Inflammatory macrophage treated with lipopolysaccharide for 4 hours (primary cell): Measurements from ENCODE around the gene HELZ.
"Not testable (repeated sequence)": the region's sequence is repeated elsewhere in the genome, so short reads cannot be mapped to it uniquely, and the experiment has no call there.

Experiments
- DNase-seq: peaks from one replicate; pipeline ENCODE4 v3.0.0-alpha.2; 2020

Gene HELZ

GRCh38 chr17:67262435-67263117 is 17.6 kb upstream of the HELZ start:
- peak; percentile 31 for DNase-seq

GRCh38 chr17:67260170-67260987 is 15.4 kb upstream of the HELZ start:
- DNase-seq = peak; percentile 82

- DNase-seq = peak; percentile 68
Observed at GRCh38 chr17:67258821-67259468, 13.9 kb upstream of the HELZ start.

DNA sequence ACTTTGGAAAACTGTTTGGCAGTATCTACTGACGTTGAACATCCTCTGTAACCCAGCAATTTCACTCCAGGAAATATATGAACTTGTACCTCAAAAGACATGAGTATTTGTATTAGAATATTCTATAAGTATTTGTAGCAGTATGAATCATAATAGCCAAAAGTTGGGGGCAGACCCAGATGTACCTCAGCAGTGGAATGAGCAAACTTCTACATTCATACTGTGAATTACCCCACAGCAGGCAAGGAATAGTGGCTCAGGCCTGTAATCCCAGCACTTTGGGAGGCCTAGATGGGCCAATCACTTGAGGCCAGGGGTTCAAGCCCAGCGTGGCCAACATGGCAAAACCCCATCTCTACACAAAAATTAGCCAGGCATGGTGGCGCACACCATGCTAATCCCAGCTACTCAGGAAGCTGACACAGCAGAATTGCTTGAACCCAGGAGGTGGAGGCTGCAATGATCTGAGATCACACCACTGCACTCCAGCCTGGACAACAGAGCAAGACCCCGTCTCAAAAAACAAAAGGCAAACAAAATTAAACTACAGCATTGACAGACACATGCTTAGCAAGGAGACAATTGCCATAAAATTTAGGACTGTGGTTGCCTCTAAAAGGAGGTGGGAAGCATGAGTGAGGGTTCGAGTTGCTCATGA is 11.2 kb upstream of the HELZ start:
- DNase-seq = no peak

GRCh38 chr17:67253384-67253783 is 8.4 kb upstream of the HELZ start:
- DNase-seq = no peak

GRCh38 chr17:67251586-67251985 is 6.6 kb upstream of the HELZ start:
- not testable (repeated sequence) for DNase-seq

GRCh38 chr17:67248291-67248690 is 3.3 kb upstream of the HELZ start:
- DNase-seq = no peak

GRCh38 chr17:67247416-67247900 is 2.5 kb upstream of the HELZ start:
- no peak for DNase-seq

- DNase-seq = no peak
Observed at GRCh38 chr17:67246653-67247415, 1.8 kb upstream of the HELZ start.

GRCh38 chr17:67246403-67246652 is 1.3 kb upstream of the HELZ start:
- DNase-seq = no peak

DNA sequence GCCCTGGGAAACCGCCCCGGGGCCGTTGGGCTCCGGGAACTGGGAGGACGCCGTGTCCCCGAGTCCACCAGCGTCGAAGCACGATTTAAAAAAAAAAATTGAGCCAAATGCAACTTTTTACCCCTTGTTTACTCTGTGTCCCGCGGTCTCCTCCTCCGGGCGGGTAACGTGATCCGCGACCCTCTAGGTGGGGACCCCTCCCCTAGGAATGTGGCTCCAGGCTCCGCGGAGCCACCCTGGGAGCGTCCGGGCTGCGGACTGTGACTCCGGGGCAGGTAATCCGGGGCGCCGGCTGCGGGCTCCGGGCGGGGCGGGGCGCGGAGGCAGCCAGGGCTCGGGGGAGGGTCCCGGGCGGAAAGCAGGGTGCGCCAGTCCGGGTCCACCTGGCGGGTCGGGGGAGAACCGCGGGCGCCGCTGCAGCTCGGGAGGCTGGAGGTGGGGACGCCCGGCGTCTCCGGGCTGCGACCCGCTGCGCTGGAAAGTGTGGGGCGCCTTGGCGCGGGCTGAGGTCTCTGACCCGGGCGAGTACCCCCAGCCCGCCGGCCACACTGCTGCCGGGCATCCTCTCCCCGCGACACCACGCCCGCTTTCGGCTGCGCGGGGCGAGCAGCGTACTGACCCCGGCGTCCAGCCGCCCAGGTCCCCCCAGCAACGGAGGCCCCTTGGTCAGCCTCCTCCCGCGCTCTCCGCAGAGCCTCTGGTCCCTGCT is 852 bp upstream of the HELZ start:
- DNase-seq = no peak

GRCh38 chr17:67244431-67245072 is 444 bp downstream of the HELZ start:
- DNase-seq = peak; percentile 22

- no peak for DNase-seq
Observed at GRCh38 chr17:67243284-67243683, 1.7 kb downstream of the HELZ start.

DNA sequence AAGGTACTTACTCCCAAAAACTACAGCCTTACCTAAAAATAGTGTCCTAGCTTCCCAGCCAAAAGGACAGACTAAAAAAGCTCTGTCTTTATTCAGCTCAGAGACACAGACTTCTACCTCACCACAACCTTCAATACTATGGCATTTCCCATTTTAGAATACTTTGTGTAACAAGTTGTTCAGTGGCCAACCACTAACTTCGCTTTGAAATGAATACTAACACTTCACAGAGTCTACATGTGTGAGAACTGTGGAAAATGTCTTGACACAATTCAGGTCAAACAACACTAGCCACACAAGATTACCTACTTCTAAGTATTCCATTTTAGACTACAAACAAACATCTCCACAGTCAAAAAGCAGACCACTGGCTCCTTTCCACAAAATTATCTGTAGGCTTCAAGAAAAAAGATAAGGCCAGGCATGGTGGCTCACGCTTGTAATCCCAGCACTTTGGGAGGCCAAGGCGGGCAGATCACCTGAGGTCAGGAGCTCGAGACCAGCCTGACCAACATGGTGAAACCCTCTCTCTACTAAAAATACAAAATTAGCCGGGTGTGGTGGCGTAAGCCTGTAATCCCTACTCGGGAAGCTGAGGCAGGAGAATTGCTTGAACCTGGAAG is 3.2 kb downstream of the HELZ start:
- no peak for DNase-seq

- DNase-seq = peak; percentile 20
Observed at GRCh38 chr17:67239597-67239996, 5.4 kb downstream of the HELZ start.

GRCh38 chr17:67238991-67239390 is 6.0 kb downstream of the HELZ start:
- no peak for DNase-seq

- no peak for DNase-seq
Observed at GRCh38 chr17:67232441-67232840, 12.6 kb downstream of the HELZ start.

DNA sequence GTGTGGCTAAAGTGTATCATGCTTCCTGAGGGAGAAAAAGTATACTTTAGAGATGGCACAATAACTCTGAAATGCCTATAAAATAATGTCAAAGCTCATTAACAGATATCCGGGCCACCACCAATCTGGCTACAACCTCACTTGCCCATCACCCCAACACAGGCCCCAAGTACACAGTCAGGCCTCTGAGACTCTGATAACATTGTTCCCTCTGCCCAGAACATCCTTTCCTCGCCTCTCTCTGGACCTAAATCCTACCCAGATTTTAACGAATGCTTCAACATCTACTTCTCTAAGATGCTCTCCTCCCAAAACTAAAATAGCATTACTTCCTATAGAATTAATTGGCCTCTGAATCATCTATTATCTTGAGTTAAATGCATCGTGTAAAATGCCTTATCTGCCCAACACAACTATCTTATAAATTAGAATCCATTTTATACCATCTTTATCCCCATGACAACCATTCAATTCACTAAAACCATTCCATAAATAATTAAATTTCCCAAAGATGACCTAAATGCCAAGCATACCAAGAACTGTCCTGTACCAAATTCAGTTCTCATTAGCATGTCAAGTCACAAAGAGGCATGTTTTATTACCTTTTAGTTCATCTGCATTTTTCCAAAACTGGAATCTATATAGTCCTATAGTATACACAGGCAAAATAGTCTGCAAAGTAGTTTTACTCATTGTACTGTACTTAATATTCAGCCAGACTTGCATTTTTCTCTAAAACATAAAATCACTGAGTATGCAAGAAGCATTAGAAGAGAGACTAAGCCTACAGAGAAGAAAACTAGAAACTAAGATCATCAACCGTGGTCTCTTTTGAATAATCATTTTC is 15.7 kb downstream of the HELZ start:
- DNase-seq = no peak

DNA sequence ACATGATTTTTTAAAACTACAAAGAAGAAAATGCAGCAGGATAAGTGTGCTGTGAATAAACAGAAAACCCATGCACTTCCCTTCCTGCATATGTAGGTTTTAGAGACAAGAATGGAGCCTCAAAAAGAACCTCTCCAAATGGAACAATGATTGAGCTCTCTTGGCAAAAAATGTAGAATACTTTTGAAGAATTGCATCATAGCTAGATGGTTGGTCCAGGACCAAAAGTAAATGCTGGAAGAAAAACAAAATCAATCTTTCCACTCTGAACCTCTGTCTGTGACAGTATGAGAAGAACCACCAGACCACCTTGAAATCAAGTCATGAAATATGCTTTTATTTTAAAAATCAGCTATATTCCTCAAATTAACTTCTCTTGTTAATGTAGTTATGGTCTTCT is 17.5 kb downstream of the HELZ start:
- DNase-seq = no peak

DNA sequence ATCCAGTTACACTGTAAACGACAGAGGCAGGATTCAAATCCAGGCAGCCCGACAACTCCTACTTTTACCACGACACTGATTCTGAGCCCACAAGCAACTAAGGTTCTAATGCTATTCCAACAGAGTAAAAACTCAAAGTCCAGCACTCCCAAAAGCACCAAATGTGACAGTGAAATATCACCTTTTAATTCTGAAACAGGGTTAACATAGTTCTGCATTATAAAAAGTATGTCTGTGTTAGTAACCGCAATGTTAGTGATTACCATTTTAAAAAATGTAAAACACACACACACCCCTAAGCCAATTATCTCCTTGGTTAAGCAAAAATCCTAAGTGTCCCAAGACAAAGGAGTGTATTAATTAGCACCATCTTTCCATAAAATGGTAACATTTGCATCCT is 19.7 kb downstream of the HELZ start:
- no peak for DNase-seq
